HUES6 (cell line): ENCODE measurements around the gene MDFI.

Experiments used
- H3K27ac ChIP-seq: 2 replicates; pipeline ENCODE4 v1.7.0; 2013; ENCODE audit warnings: low read depth, mild to moderate bottlenecking, low read length, inconsistent platforms
- H3K27me3 ChIP-seq: 2 replicates; pipeline ENCODE4 v1.6.1; 2013; ENCODE audit warnings: low read length; ENCODE audit not compliant: control insufficient read depth, insufficient read depth
- H3K36me3 ChIP-seq: 2 replicates; pipeline ENCODE4 v1.6.1; 2013; ENCODE audit warnings: low read length; ENCODE audit not compliant: control insufficient read depth, insufficient read depth
- H3K4me1 ChIP-seq: 2 replicates; pipeline ENCODE4 v1.6.1; 2013; ENCODE audit warnings: low read length; ENCODE audit not compliant: control insufficient read depth, insufficient read depth
- H3K4me3 ChIP-seq: 2 replicates; pipeline ENCODE4 v1.5.1; 2013; ENCODE audit warnings: low read depth, low read length
- H3K9ac ChIP-seq: one replicate; pipeline ENCODE4 v1.6.1; 2013; ENCODE audit warnings: mild to moderate bottlenecking, low read length
- H3K9me3 ChIP-seq: 2 replicates; pipeline ENCODE4 v1.6.1; 2013; ENCODE audit warnings: low read depth, low read length; ENCODE audit not compliant: control insufficient read depth, insufficient read depth

Gene MDFI

DNA sequence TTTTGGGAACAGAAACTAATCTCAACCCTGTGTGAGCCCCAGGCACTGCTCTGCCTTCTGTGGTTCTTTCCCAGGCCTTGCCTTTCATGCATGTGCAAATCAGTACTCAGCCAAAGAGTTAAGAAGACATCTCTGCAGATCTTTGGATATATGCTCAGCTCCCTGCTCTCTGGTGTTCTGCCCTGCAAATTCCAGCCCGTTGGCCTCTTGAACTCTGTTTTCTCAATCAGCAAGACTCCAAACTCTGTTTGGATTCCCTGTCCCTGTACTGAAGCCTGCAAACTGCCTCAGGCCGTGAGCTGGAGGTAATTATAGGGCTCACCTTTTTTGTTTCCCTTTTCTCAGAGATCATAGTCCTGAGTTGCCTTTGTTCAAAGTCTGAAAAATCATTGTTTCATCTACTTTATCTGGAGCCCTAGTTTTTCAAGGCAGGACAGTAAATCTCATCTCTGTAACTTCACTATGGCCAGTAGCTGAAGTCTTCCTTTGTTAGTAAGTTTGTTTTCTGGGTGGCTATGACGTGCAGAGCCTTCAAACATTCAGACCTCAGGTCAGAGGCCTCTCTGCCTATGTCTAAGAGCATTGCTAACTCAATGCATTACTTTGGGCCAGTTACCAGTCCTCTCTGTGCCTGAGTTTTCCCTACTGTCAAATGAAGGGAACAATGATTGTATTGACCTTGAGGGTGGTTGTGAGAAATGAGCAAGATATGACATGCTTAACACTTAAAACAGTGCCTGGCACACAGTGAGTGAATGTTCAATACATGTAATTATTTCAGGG lies 15.9 kb upstream of the MDFI start:
- no peak overlapping the region for H3K27ac ChIP-seq
- no peak overlapping the region for H3K4me3 ChIP-seq
- no peaks in the 10 kb centered on the region for H3K27me3 ChIP-seq
- no peak overlapping the region for H3K9ac ChIP-seq
- no peaks in the 10 kb centered on the region for H3K36me3 ChIP-seq
- H3K9me3 ChIP-seq: peaks cover 4% of the 10 kb centered on the region; the same call in 1 of the 2 replicates
- H3K4me1 ChIP-seq: peaks cover 18% of the 10 kb centered on the region

DNA sequence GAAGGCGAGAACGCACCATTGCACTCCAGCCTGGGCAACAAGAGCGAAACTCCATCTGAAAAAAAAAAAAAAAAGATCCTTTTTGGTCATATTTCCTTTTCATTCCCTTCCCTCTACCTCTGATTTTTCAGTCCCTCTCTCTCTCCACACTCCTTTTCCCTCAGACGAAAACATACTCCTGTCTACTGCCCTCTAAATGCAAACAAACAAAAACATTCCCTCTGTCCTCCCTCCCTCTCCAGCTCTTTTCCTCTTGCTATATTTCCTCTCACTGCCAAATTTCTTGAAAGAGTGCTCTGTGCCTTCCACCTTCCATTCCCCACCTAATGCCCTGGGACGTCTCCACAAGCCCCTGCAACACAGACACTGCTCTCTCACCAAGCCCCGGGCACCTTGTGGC lies 14.9 kb upstream of the MDFI start:
- Histone ChIP-seq H3K27ac (no peak overlapping the region), H3K4me1 (peaks cover 18% of the 10 kb centered on the region), H3K9ac (no peak overlapping the region), H3K9me3 (peaks cover 4% of the 10 kb centered on the region; the same call in 1 of the 2 replicates), H3K36me3 (no peaks in the 10 kb centered on the region), H3K27me3 (no peaks in the 10 kb centered on the region), H3K4me3 (no peak overlapping the region)

DNA sequence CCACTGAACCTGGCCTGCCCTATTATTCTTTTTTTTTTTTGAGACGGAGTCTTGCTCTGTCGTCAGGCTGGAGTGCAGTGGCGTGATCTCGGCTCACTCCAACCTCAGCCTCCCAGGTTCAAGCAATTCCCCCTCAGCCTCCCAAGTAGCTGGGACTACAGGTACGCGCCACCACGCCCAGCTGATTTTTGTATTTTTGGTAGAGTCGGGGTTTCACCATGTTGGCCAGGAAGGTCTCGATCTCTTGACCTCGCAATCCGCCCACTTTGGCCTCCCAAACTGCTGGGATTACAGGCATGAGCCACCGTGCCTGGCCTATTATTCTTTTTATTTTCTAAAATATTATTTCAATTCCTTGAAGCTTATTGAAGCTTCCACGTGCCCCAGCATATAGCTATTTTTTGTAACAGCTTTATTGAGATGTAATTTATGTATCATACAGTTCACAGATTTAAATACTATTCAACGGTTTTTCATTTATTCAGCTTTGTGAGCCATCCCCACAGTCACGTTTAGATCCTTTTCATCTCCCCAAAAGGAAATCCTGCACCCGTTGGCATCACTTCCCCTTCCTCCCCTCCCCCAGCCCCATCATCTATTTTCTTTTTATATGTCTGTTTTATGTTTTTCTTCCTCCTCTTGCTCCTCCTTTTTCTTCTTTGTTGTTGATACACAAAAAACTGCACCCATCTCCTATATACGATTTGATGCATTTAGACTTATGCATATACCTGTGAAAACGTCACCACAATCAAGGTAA lies 13.5 kb upstream of the MDFI start:
- Histone ChIP-seq H3K9me3 (peaks cover 4% of the 10 kb centered on the region; the same call in 1 of the 2 replicates), H3K4me1 (peaks cover 18% of the 10 kb centered on the region), H3K27me3 (no peaks in the 10 kb centered on the region), H3K36me3 (no peaks in the 10 kb centered on the region), H3K27ac (no peak overlapping the region), H3K9ac (no peak overlapping the region), H3K4me3 (no peak overlapping the region)

DNA sequence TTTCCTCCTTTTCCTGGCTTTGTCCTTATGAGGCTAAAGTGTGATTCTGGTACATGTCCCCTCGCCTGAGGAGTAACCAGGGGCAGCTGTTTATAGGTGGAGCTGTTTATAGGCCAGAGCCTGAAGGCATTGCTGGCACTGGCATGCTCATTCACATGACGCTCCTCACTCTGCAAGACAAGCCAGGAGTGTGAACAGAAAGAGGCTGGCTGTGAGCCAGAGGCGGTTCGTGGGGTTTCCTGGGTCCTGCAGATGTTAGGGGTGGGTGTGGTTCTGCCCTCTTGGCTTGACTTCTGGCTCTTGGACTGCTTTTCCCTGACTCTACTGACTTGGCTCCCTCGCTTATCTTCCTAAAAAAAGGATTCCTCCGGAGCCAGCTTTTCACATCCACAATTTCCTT lies 12.8 kb upstream of the MDFI start:
- Histone ChIP-seq H3K4me1 (peaks cover 18% of the 10 kb centered on the region), H3K9me3 (peaks cover 4% of the 10 kb centered on the region; the same call in 1 of the 2 replicates), H3K36me3 (no peaks in the 10 kb centered on the region), H3K27me3 (no peaks in the 10 kb centered on the region), H3K27ac (no peak overlapping the region), H3K9ac (no peak overlapping the region), H3K4me3 (no peak overlapping the region)

DNA sequence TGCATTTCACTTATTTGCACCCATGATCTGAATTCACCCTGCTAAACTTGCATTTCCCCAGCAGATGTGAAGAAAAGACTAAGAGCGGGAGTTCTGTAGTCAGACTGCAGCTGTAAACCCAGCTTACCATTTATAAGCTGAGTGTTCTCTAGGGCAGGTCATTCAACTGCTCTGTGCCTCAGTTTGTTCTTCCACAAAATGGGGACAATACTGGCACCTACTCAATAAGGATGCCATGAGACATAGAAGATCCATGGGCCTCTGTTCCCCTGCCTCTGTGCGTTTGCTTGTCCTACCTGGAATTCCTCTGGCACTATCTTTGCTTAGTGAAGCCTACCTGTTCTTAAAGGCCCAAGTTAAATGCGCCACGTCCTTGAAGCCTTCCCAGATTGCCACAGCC lies 12.2 kb upstream of the MDFI start:
- Histone ChIP-seq H3K36me3 (no peaks in the 10 kb centered on the region), H3K9ac (no peak overlapping the region), H3K27ac (no peak overlapping the region), H3K9me3 (peaks cover under 1% of the 10 kb centered on the region; the same call in 1 of the 2 replicates), H3K4me3 (no peak overlapping the region), H3K27me3 (no peaks in the 10 kb centered on the region), H3K4me1 (peaks cover 18% of the 10 kb centered on the region)

DNA sequence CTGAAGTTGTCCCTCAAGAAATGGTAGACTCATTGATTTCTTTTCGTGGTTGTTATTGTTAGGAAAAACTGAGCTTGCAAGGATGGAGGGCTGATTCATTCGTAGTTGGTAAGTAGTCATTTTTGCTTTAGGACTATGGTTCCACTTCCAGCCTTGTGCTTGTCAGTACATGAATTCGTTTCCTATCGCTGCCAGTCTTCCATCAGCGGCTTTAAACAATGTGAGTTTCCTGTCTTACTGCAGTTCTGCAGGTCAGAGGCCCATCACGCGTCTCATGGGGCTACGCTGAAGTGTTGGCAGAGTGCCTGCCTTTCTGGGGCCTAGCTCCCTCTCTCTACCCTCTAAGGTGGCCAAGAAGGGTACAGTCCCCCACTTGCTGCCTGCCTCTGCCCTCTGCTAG lies 11.4 kb upstream of the MDFI start:
- H3K9ac ChIP-seq: no peak overlapping the region
- H3K9me3 ChIP-seq: no peaks in the 10 kb centered on the region
- no peak overlapping the region for H3K27ac ChIP-seq
- no peaks in the 10 kb centered on the region for H3K36me3 ChIP-seq
- no peak overlapping the region for H3K4me3 ChIP-seq
- peaks cover 17% of the 10 kb centered on the region for H3K4me1 ChIP-seq
- H3K27me3 ChIP-seq: no peaks in the 10 kb centered on the region

DNA sequence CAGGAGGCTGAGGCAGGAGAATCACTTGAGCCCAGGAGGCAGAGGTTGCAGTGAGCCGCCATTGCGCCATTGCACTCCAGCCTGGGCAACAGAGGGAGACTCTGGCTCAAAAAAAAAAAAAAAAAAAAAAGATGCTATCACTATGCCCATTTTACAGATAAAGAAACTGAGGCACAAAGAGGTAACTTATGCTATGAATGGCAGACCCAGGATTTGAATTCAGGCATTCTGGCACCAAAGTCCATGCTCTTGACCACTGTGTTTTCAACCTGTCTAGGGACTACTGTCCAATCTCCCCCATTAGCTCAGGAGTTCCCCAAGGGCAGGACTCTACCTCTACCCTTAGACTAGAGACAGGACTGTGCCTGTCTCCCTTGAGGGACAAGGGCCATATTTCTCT lies 9.1 kb upstream of the MDFI start:
- Histone ChIP-seq H3K27me3 (no peaks in the 10 kb centered on the region; the same call in 1 of the 2 replicates), H3K27ac (no peak overlapping the region), H3K36me3 (no peaks in the 10 kb centered on the region), H3K4me1 (peaks cover 7% of the 10 kb centered on the region; the same call in 1 of the 2 replicates), H3K9me3 (no peaks in the 10 kb centered on the region), H3K4me3 (no peak overlapping the region), H3K9ac (no peak overlapping the region)

DNA sequence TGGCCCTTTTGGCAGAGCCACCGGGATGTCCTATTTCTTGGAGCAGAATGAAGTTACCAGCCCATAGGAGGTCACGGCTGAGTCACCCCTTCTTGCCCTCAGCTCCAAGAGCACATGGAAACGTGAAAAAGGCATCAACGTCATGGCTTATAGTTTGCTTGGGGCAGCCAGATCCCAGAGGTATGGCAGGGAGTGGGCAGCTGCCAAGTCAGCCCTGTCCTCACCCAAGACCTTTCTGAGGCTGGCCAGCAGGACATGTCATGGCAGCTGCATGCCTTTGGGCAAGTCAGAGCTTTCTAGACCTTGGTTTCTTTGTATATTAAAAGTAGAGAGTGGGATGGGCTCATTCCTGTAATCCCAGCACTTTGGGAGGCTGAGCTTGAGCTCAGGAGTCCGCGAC lies 8.2 kb upstream of the MDFI start:
- Histone ChIP-seq H3K36me3 (no peaks in the 10 kb centered on the region), H3K4me3 (no peak overlapping the region), H3K27ac (no peak overlapping the region), H3K27me3 (peaks cover 5% of the 10 kb centered on the region; the same call in 1 of the 2 replicates), H3K9ac (no peak overlapping the region), H3K9me3 (no peaks in the 10 kb centered on the region), H3K4me1 (peaks cover 14% of the 10 kb centered on the region)

DNA sequence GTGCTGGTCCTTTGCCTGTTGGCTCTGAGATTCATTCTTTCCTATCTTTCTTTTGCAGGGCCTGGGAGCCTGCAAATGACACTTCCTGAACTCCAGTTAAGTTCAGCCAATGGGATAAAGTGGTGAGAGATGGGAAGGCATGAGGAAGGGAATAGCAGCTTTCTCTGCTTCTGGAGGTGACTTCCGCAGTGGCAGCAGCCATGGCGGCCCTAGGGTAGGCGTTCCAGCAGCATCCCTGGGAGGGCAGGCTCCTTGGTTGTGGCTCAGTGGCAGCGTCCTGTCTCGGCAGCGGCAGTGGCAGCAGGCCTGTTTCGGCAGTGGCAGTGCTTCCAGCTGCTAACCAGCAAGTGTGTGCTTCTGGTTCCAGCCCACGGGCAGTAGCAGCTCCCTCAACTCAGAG lies 7.3 kb upstream of the MDFI start:
- H3K27ac ChIP-seq: no peak overlapping the region
- H3K4me3 ChIP-seq: no peak overlapping the region
- no peak overlapping the region for H3K9ac ChIP-seq
- peaks cover 10% of the 10 kb centered on the region for H3K4me1 ChIP-seq
- no peaks in the 10 kb centered on the region for H3K9me3 ChIP-seq
- H3K36me3 ChIP-seq: no peaks in the 10 kb centered on the region
- peaks cover 13% of the 10 kb centered on the region for H3K27me3 ChIP-seq

DNA sequence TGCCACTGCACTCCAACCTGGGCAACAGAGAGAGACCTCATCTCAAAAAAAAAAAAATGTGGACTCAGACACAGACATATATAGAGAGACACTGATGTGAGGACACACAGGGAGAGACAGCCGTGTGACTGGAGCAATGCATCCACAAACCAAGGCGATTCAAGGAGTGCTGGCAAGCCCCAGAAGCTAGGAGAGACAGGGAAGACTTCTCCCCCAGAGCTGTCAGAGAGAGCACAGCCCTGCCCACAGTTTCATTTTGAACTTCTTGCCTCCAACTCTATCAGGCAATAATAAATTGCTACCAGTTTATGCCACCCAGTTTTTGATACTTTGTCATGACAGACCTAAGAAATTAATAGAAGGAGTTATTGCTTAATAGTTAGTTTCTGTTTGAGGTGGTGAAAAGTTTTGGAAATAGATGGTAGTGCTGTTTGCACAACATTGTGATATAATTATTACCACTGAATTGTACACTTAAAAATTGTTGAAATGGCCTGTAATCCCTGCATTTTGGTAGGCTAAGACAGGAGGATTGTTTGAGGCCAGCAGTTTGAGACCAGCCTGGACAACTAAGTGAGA lies 5.1 kb upstream of the MDFI start:
- Histone ChIP-seq H3K4me1 (peaks cover 18% of the 10 kb centered on the region), H3K9me3 (no peaks in the 10 kb centered on the region), H3K36me3 (no peaks in the 10 kb centered on the region), H3K9ac (no peak overlapping the region), H3K27me3 (peaks cover 34% of the 10 kb centered on the region), H3K27ac (no peak overlapping the region), H3K4me3 (no peak overlapping the region)

DNA sequence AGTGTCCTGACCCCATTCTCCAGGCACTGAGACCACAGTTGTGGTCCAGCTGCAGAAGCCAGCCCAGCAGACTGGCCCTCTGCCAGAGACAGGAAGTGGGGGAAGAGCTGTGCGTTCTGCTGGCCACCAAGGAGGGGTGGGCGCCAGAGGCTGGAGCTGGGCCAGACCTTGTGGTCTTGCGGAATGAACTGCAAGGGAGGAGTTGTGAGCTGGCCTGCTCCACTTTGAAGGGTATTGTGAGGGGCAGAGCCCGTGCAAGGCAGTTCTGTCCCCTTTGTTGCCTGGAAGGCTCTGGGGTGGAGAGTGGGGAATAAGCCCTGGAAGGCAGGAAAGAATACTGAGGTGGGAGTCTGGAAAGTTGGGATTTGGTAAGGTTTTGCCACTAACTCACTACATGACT lies 3.6 kb upstream of the MDFI start:
- H3K9me3 ChIP-seq: no peaks in the 10 kb centered on the region
- no peak overlapping the region for H3K4me3 ChIP-seq
- no peaks in the 10 kb centered on the region for H3K36me3 ChIP-seq
- H3K27me3 ChIP-seq: peaks cover 42% of the 10 kb centered on the region
- no peak overlapping the region for H3K9ac ChIP-seq
- H3K4me1 ChIP-seq: peaks cover 23% of the 10 kb centered on the region
- H3K27ac ChIP-seq: no peak overlapping the region
